HG03025 (cell line): ENCODE measurements around the gene SNF8.

ENCODE experiments used
- ATAC-seq: cut with Tn5 transposase; IDR thresholded peaks from one replicate; pipeline ENCODE4 v1.9.1; 2021; ENCODE audit warnings: mild to moderate bottlenecking, moderate library complexity; ENCODE audit not compliant: unreplicated experiment, low FRiP score

SNF8 gene

GRCh38 chr17:48893646-48894508 is 50.8 kb downstream of the SNF8 start:
- ATAC-seq: no peak

GRCh38 chr17:48892940-48893645 is 51.5 kb downstream of the SNF8 start:
- no peak for ATAC-seq

GRCh38 chr17:48890086-48890485 is 54.6 kb downstream of the SNF8 start:
- no peak for ATAC-seq

GRCh38 chr17:48883171-48883570 is 61.5 kb downstream of the SNF8 start:
- ATAC-seq: no peak

GRCh38 chr17:48882272-48882671 is 62.4 kb downstream of the SNF8 start:
- no peak for ATAC-seq
